ENCODE measurements around the gene SLC8A3.

The SLC8A3 gene

GRCh38 chr14:70113211-70113610, 75.5 kb downstream of the SLC8A3 start:
- Histone ChIP-seq H3K9ac (ENCODE audit: low read depth, low read length, poor library complexity, severe bottlenecking) (no peak overlapping the region), H3K9me2 (replicated peaks; ENCODE audit: low read depth, low read length) (no peaks in the 10 kb centered on the region), H3K4me2 (ENCODE audit: low read depth, low read length, poor library complexity, severe bottlenecking) (no peak overlapping the region), H4K20me1 (ENCODE audit: insufficient read depth, low read length, poor library complexity, severe bottlenecking) (no peaks in the 10 kb centered on the region), H3K4me1 (ENCODE audit: insufficient read depth, low read length, poor library complexity, severe bottlenecking) (no peaks in the 10 kb centered on the region), H3K79me2 (ENCODE audit: insufficient read depth, low read length) (no peaks in the 10 kb centered on the region), H3F3A (ENCODE audit: low read depth) (no peaks in the 10 kb centered on the region), H3K4me3 (ENCODE audit: low read length, poor library complexity, severe bottlenecking) (no peak overlapping the region), H2AFZ (ENCODE audit: low read length) (no peak overlapping the region), H3K9me3 (ENCODE audit: insufficient read depth, low read depth, low read length) (no peaks in the 10 kb centered on the region), H3K36me3 (ENCODE audit: insufficient read depth, low read length) (no peaks in the 10 kb centered on the region), H3K27me3 (ENCODE audit: insufficient read depth, low read length, poor library complexity, severe bottlenecking) (no peaks in the 10 kb centered on the region)
- TF ChIP-seq, protein P1, sequence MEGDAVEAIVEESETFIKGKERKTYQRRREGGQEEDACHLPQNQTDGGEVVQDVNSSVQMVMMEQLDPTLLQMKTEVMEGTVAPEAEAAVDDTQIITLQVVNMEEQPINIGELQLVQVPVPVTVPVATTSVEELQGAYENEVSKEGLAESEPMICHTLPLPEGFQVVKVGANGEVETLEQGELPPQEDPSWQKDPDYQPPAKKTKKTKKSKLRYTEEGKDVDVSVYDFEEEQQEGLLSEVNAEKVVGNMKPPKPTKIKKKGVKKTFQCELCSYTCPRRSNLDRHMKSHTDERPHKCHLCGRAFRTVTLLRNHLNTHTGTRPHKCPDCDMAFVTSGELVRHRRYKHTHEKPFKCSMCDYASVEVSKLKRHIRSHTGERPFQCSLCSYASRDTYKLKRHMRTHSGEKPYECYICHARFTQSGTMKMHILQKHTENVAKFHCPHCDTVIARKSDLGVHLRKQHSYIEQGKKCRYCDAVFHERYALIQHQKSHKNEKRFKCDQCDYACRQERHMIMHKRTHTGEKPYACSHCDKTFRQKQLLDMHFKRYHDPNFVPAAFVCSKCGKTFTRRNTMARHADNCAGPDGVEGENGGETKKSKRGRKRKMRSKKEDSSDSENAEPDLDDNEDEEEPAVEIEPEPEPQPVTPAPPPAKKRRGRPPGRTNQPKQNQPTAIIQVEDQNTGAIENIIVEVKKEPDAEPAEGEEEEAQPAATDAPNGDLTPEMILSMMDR (conservative IDR thresholded peaks at IDR 0.05; ENCODE audit: low read length): no peak
- no peak for TF ChIP-seq EZH2phosphoT487 (IDR thresholded peaks at IDR 0.05; ENCODE audit: borderline replicate concordance)

DNA sequence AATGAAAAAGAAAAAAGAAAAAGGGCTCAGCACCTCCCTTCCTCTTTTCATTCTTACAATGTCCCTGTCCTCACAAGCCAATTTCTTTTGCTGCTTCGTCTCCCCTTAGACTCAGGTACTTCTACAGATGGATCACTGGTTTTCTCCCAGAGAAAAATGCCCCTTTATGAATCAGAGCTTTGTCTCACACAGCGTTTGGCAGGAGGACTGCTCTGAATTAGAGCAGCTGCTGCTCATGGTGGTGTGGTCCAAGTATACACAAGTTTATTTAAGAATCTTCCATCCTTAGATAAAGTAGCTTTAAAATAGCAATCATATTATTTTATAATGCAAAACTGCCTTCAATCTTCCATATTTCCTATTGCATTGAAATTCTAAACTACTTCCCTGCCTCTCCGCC, 80.3 kb downstream of the SLC8A3 start:
- H3K27me3 ChIP-seq (ENCODE audit: insufficient read depth, low read length, poor library complexity, severe bottlenecking): no peaks in the 10 kb centered on the region
- no peak overlapping the region for H3K9ac ChIP-seq (ENCODE audit: low read depth, low read length, poor library complexity, severe bottlenecking)
- H3K9me2 ChIP-seq (replicated peaks; ENCODE audit: low read depth, low read length): no peaks in the 10 kb centered on the region
- H3F3A ChIP-seq (ENCODE audit: low read depth): no peaks in the 10 kb centered on the region
- H3K4me1 ChIP-seq (ENCODE audit: insufficient read depth, low read length, poor library complexity, severe bottlenecking): no peaks in the 10 kb centered on the region
- H2AFZ ChIP-seq (ENCODE audit: low read length): no peak overlapping the region
- no peaks in the 10 kb centered on the region for H3K9me3 ChIP-seq (ENCODE audit: insufficient read depth, low read depth, low read length)
- no peaks in the 10 kb centered on the region for H4K20me1 ChIP-seq (ENCODE audit: insufficient read depth, low read length, poor library complexity, severe bottlenecking)
- no peaks in the 10 kb centered on the region for H3K79me2 ChIP-seq (ENCODE audit: insufficient read depth, low read length)
- H3K4me3 ChIP-seq (ENCODE audit: low read length, poor library complexity, severe bottlenecking): no peak overlapping the region
- no peaks in the 10 kb centered on the region for H3K36me3 ChIP-seq (ENCODE audit: insufficient read depth, low read length)
- no peak for TF ChIP-seq EZH2phosphoT487 (IDR thresholded peaks at IDR 0.05; ENCODE audit: borderline replicate concordance)
- TF ChIP-seq, protein P1 (conservative IDR thresholded peaks at IDR 0.05; ENCODE audit: low read length): no peak
- H3K4me2 ChIP-seq (ENCODE audit: low read depth, low read length, poor library complexity, severe bottlenecking): no peak overlapping the region

DNA sequence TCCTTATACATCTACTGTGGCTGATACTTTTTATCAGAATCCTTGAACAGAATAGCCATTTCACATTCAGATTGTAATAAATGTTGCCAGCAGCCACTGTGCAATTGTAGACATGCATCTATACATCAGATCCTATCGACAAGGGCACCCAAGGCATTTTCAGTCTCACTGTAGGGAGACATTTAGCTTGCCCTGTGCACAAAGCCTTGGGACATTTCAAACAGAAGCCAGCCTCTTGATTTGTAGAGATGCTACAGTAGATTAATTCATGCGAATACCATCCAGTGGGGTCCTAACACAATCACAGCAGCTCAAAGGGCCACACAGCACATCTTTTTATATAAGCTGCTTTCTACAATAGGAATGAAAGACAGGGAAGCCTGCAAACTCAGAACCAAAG, 81.4 kb downstream of the SLC8A3 start:
- Histone ChIP-seq H2AFZ (ENCODE audit: low read length) (no peak overlapping the region), H3F3A (ENCODE audit: low read depth) (no peaks in the 10 kb centered on the region), H3K79me2 (ENCODE audit: insufficient read depth, low read length) (no peaks in the 10 kb centered on the region), H3K9me2 (replicated peaks; ENCODE audit: low read depth, low read length) (no peaks in the 10 kb centered on the region), H3K27me3 (ENCODE audit: insufficient read depth, low read length, poor library complexity, severe bottlenecking) (no peaks in the 10 kb centered on the region), H3K9ac (ENCODE audit: low read depth, low read length, poor library complexity, severe bottlenecking) (no peak overlapping the region), H4K20me1 (ENCODE audit: insufficient read depth, low read length, poor library complexity, severe bottlenecking) (no peaks in the 10 kb centered on the region), H3K4me1 (ENCODE audit: insufficient read depth, low read length, poor library complexity, severe bottlenecking) (no peaks in the 10 kb centered on the region), H3K4me3 (ENCODE audit: low read length, poor library complexity, severe bottlenecking) (no peak overlapping the region), H3K36me3 (ENCODE audit: insufficient read depth, low read length) (no peaks in the 10 kb centered on the region), H3K4me2 (ENCODE audit: low read depth, low read length, poor library complexity, severe bottlenecking) (no peak overlapping the region), H3K9me3 (ENCODE audit: insufficient read depth, low read depth, low read length) (no peaks in the 10 kb centered on the region)
- TF ChIP-seq, protein P1 (conservative IDR thresholded peaks at IDR 0.05; ENCODE audit: low read length): no peak
- TF ChIP-seq EZH2phosphoT487 (IDR thresholded peaks at IDR 0.05; ENCODE audit: borderline replicate concordance): no peak

Data from Loucy (cell line).